SK-N-SH (cell line): Measurements from ENCODE around the gene MYOCD. TPM values are rescaled to one million over a fixed set of nuclear protein-coding genes. Genes with fewer than 3 reads are reported as not detected.

Experiments used
- CTCF ChIA-PET: fragments of 300-600, 350-600 bp; formaldehyde crosslinking; extraction: SDS; loops from one replicate; lab custom pipeline; 2021; lab: Yijun Ruan, JAX
- POLR2A ChIA-PET: fragments of 350-600 bp; sonication (Branson Sonifier 250); formaldehyde crosslinking; extraction: SDS; loops from one replicate; lab custom pipeline; 2020; ENCODE audit warnings: antibody characterized with exemption, inconsistent platforms; lab: Yijun Ruan, JAX
- DNase-seq: peaks from one replicate; pipeline ENCODE4 v3.0.0; 2012
- H2AFZ ChIP-seq: fragments of 200-600 bp; sonication (generic); 2 replicates; pipeline ENCODE4 v1.8.1; 2016; ENCODE audit warnings: antibody characterized with exemption, mild to moderate bottlenecking, low read depth
- H3F3A ChIP-seq: fragments of 200-600 bp; sonication (generic); replicated peaks from 2 replicates; pipeline ENCODE3; 2016; ENCODE audit warnings: antibody characterized with exemption, mild to moderate bottlenecking; ENCODE audit not compliant: insufficient read depth
- H3K27ac ChIP-seq, 2 experiments: fragments of 200-500 bp in 1 of 2; fragments of 200-600 bp in 1 of 2; sonication (Bioruptor generic) in 1 of 2; sonication (generic), shearing (Covaris generic) in 1 of 2; 2 replicates each; pipeline versions ENCODE4 v1.5.1 to v1.6.1; 2014 to 2016; ENCODE audit warnings: low read depth in 2 of 2, inconsistent platforms in 1 of 2, low read length in 1 of 2, mild to moderate bottlenecking in 1 of 2, mixed read lengths in 1 of 2
- H3K27me3 ChIP-seq: fragments of 200-600 bp; sonication (generic), shearing (Covaris generic); 2 replicates; pipeline ENCODE4 v1.6.1; 2016; ENCODE audit warnings: mixed run types; ENCODE audit not compliant: insufficient read depth
- H3K36me3 ChIP-seq, 2 experiments: fragments of 200-500 bp in 1 of 2; fragments of 200-600 bp in 1 of 2; sonication (Bioruptor generic) in 1 of 2; sonication (generic) in 1 of 2; replicated peaks in 1 of 2; 2 replicates each; pipeline versions ENCODE3 to v1.5.1; 2014 to 2016; ENCODE audit warnings: low read length in 1 of 2, mild to moderate bottlenecking in 1 of 2; ENCODE audit not compliant: insufficient read depth in 2 of 2, control insufficient read depth in 1 of 2
- H3K4me1 ChIP-seq, 2 experiments: fragments of 200-500 bp in 1 of 2; fragments of 200-600 bp in 1 of 2; sonication (Bioruptor generic) in 1 of 2; sonication (generic), shearing (Covaris generic) in 1 of 2; 2 replicates each; pipeline versions ENCODE4 v1.5.1 to v1.6.1; 2014 to 2016; ENCODE audit warnings: low read depth in 1 of 2, low read length in 1 of 2, mixed run types in 1 of 2; ENCODE audit not compliant: insufficient read depth in 2 of 2, control insufficient read depth in 1 of 2
- H3K4me2 ChIP-seq: fragments of 200-600 bp; sonication (generic), shearing (Covaris generic); 2 replicates; pipeline ENCODE4 v1.6.1; 2017; ENCODE audit warnings: mixed run types
- H3K4me3 ChIP-seq, 2 experiments: fragments of 200-500 bp in 1 of 2; fragments of 200-600 bp in 1 of 2; sonication (Bioruptor generic) in 1 of 2; sonication (generic), shearing (Covaris generic) in 1 of 2; 2 replicates each; pipeline versions ENCODE4 v1.5.1 to v1.8.1; 2014 to 2016; ENCODE audit warnings: low read depth in 2 of 2, inconsistent platforms in 1 of 2, low read length in 1 of 2, mild to moderate bottlenecking in 1 of 2, mixed read lengths in 1 of 2, moderate library complexity in 1 of 2
- H3K79me2 ChIP-seq: fragments of 200-600 bp; sonication (generic); 2 replicates; pipeline ENCODE4 v1.8.1; 2017; ENCODE audit warnings: mild to moderate bottlenecking; ENCODE audit not compliant: insufficient read depth
- H3K9ac ChIP-seq: fragments of 200-600 bp; sonication (generic); 2 replicates; pipeline ENCODE4 v1.6.1; 2017; ENCODE audit warnings: mixed run types
- H3K9me2 ChIP-seq: fragments of 200-600 bp; sonication (generic); 2 replicates; pipeline ENCODE4 v1.6.1; 2017; ENCODE audit warnings: mixed run types
- H3K9me3 ChIP-seq: fragments of 200-600 bp; sonication (generic); 2 replicates; pipeline ENCODE4 v1.6.1; 2017; ENCODE audit warnings: mixed run types, mild to moderate bottlenecking, moderate library complexity
- H4K20me1 ChIP-seq: fragments of 200-600 bp; sonication (generic); 2 replicates; pipeline ENCODE4 v1.6.1; 2017; ENCODE audit warnings: mild to moderate bottlenecking, mixed run types; ENCODE audit not compliant: insufficient read depth
- EZH2phosphoT487 ChIP-seq: fragments of 200-600 bp; sonication (generic); IDR thresholded peaks from 2 replicates; pipeline ENCODE4 v1.6.1; 2017; ENCODE audit warnings: low read depth, mixed run types, mild to moderate bottlenecking, antibody characterized with exemption, moderate library complexity, borderline replicate concordance
- GABPA ChIP-seq: IDR thresholded peaks from 2 replicates; pipeline ENCODE4 v1.4.0; 2012; ENCODE audit warnings: low read depth, mild to moderate bottlenecking
- JUND ChIP-seq: IDR thresholded peaks from 2 replicates; pipeline ENCODE4 v1.4.0; 2012
- MEF2A ChIP-seq: IDR thresholded peaks from 2 replicates; pipeline ENCODE4 v1.4.0; 2012; ENCODE audit warnings: low read depth, borderline replicate concordance
- RCOR1 ChIP-seq: fragments of 150-350 bp; IDR thresholded peaks from 2 replicates; pipeline ENCODE4 v1.6.1; 2017; ENCODE audit warnings: antibody characterized with exemption, low read length
- SIN3A ChIP-seq: IDR thresholded peaks from 2 replicates; pipeline ENCODE4 v1.6.1; 2012; ENCODE audit warnings: low read depth, mild to moderate bottlenecking, low read length, moderate library complexity, borderline replicate concordance
- TAF1 ChIP-seq: IDR thresholded peaks from 2 replicates; pipeline ENCODE4 v1.6.1; 2012; ENCODE audit warnings: low read depth, mild to moderate bottlenecking, low read length, moderate library complexity, borderline replicate concordance
- WGBS: methylation state at CpG from one replicate; pipeline ENCODE4 v1.1.6; 2017; ENCODE audit warnings: low lambda C conversion rate; 5-methylcytosine and 5-hydroxymethylcytosine counted together
- polyA plus RNA-seq, 3 experiments: library from polyadenylated mRNA; depleted of rRNA; stranded (reverse); fragments of >200 nt; gene quantifications; 2 replicates each; pipeline ENCODE4 v1.2.3, GENCODE V29; 2012
- TF ChIP-seq, protein P1 (sequence below): fragments of 150-350 bp; IDR thresholded peaks from 2 replicates; pipeline ENCODE4 v1.6.1; 2017; ENCODE audit warnings: antibody characterized with exemption, low read length, low read depth, borderline replicate concordance
- TF ChIP-seq, protein P2 (sequence below): fragments of 200-600 bp; sonication (generic); IDR thresholded peaks from 2 replicates; pipeline ENCODE4 v1.6.1; 2017; ENCODE audit warnings: antibody characterized with exemption, mild to moderate bottlenecking, moderate library complexity
- TF ChIP-seq, protein P3 (sequence below): IDR thresholded peaks from 2 replicates; pipeline ENCODE4 v1.4.0; 2012; ENCODE audit warnings: low read depth, borderline replicate concordance
- TF ChIP-seq, protein P4 (sequence below): IDR thresholded peaks from 2 replicates; pipeline ENCODE4 v1.4.0; 2012; ENCODE audit warnings: low read depth, borderline replicate concordance

The MYOCD gene
- polyA plus RNA-seq, 1 of the 3 experiments (the other 2 are of a cell fraction): not detected

DNA sequence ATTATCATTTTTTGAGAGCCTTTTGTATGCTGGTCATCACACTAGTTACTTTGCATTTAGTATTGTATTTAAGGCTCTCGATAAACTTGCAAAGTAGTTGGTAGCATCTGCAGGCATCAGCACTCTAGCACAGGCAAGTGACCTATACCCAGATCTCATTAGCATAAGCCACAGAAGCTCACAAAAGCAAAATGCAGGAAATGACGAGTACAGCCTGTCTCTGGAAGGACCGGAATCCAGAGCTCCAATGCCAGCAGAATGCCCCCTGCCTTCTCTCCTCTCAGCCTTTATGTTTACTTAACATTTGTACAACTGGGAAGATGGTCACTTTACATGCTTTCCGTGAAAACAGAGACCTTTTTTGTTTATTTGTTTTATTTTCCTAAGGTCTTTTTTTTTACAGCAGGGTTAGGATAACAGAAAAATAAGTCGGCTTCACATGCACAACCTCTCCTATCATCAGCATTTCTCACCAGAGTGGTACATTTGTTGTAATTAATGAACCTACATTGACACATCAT, 45.4 kb upstream of the MYOCD start (continued):
- no peak for TF ChIP-seq SIN3A

DNA sequence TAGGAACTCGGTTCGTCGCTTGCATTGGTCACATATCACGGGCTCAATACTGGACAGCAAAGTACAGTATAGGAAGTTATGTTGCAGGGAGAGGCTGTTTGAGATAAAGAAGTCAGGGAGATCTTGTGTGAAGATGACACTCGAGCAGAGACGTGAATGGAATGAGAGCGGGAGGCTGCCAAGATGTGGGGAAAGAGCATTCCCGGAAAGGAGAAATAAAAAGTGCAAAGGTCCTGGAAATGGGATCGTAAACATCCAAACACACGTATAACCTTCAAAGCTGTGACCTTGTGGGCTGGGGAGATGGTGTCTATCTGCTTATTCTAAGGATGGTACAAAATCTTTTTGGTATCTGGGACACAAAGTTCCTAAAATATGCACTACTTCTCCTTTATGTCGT, 43.0 kb upstream of the MYOCD start:
- no peak overlapping the region for H2AFZ ChIP-seq
- no peaks in the 10 kb centered on the region for H3K4me1 ChIP-seq
- H3K36me3 ChIP-seq: no peaks in the 10 kb centered on the region
- WGBS: 16% methylated on average over 11 of the region's 11 CpGs
- no peak overlapping the region for H3K4me3 ChIP-seq
- H3F3A ChIP-seq: peaks cover 6% of the 10 kb centered on the region
- ChIA-PET POLR2A (no interaction called here), CTCF (no interaction called here)
- H3K27ac ChIP-seq: no peak overlapping the region
- no peak overlapping the region for H3K4me2 ChIP-seq
- H3K27me3 ChIP-seq: 0 out of 2 replicates have a peak, but pooled peaks cover 5% of the 10 kb centered on the region
- H3K79me2 ChIP-seq: no peaks in the 10 kb centered on the region
- no peaks in the 10 kb centered on the region for H3K9me2 ChIP-seq
- no peak overlapping the region for H3K9ac ChIP-seq
- no peaks in the 10 kb centered on the region for H3K9me3 ChIP-seq
- TF ChIP-seq, protein P1, sequence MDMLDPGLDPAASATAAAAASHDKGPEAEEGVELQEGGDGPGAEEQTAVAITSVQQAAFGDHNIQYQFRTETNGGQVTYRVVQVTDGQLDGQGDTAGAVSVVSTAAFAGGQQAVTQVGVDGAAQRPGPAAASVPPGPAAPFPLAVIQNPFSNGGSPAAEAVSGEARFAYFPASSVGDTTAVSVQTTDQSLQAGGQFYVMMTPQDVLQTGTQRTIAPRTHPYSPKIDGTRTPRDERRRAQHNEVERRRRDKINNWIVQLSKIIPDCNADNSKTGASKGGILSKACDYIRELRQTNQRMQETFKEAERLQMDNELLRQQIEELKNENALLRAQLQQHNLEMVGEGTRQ: no peak
- TF ChIP-seq MEF2A: no peak
- TF ChIP-seq RCOR1: no peak
- TF ChIP-seq GABPA: no peak
- TF ChIP-seq, protein P2, sequence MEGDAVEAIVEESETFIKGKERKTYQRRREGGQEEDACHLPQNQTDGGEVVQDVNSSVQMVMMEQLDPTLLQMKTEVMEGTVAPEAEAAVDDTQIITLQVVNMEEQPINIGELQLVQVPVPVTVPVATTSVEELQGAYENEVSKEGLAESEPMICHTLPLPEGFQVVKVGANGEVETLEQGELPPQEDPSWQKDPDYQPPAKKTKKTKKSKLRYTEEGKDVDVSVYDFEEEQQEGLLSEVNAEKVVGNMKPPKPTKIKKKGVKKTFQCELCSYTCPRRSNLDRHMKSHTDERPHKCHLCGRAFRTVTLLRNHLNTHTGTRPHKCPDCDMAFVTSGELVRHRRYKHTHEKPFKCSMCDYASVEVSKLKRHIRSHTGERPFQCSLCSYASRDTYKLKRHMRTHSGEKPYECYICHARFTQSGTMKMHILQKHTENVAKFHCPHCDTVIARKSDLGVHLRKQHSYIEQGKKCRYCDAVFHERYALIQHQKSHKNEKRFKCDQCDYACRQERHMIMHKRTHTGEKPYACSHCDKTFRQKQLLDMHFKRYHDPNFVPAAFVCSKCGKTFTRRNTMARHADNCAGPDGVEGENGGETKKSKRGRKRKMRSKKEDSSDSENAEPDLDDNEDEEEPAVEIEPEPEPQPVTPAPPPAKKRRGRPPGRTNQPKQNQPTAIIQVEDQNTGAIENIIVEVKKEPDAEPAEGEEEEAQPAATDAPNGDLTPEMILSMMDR: no peak
- no peak for TF ChIP-seq JUND
- TF ChIP-seq TAF1: no peak
- TF ChIP-seq, protein P3, sequence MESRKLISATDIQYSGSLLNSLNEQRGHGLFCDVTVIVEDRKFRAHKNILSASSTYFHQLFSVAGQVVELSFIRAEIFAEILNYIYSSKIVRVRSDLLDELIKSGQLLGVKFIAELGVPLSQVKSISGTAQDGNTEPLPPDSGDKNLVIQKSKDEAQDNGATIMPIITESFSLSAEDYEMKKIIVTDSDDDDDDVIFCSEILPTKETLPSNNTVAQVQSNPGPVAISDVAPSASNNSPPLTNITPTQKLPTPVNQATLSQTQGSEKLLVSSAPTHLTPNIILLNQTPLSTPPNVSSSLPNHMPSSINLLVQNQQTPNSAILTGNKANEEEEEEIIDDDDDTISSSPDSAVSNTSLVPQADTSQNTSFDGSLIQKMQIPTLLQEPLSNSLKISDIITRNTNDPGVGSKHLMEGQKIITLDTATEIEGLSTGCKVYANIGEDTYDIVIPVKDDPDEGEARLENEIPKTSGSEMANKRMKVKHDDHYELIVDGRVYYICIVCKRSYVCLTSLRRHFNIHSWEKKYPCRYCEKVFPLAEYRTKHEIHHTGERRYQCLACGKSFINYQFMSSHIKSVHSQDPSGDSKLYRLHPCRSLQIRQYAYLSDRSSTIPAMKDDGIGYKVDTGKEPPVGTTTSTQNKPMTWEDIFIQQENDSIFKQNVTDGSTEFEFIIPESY: no peak
- TF ChIP-seq EZH2phosphoT487: no peak
- TF ChIP-seq, protein P4, sequence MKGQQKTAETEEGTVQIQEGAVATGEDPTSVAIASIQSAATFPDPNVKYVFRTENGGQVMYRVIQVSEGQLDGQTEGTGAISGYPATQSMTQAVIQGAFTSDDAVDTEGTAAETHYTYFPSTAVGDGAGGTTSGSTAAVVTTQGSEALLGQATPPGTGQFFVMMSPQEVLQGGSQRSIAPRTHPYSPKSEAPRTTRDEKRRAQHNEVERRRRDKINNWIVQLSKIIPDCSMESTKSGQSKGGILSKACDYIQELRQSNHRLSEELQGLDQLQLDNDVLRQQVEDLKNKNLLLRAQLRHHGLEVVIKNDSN: no peak
- no peaks in the 10 kb centered on the region for H4K20me1 ChIP-seq
- DNase-seq: no peak
